Measurements from ENCODE around the gene CELF2. TPM values are rescaled to one million over a fixed set of nuclear protein-coding genes. Genes with fewer than 3 reads are reported as not detected.

The CELF2 gene
- total RNA-seq, 1 experiment from 2014 or later, result 28.7 TPM

DNA sequence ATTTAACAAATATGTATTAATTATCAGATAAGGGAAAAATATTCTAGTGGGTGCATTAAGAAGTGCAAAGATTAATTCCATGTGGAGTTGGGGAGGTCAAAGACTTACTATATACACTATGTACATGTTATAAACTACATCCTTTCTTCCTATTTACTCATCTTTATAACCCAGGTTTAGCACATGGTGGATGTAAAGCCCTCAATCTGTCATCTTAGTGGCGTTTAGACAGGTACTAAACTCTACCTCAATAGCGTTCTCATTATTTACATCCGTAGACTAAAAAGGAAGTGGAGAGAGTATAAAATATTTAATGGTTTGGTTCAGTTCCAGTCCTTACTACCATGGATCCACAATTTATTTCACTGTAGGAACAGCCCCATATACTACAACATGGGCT lies 14.8 kb upstream of the CELF2 start:
- no peaks in the 10 kb centered on the region; the same call in 1 of the 2 replicates for H3K4me1 ChIP-seq (ENCODE audit: insufficient read depth, low read length)
- no CpG with 5 or more reads among the region's 3 CpGs for WGBS (ENCODE audit: extremely low coverage, insufficient read length, low lambda C conversion rate)
- no peaks in the 10 kb centered on the region; the same call in 1 of the 2 replicates for H3K27me3 Mint-ChIP-seq (ENCODE audit: low read depth)
- H3K27ac ChIP-seq (ENCODE audit: insufficient read length, low read depth, low read length), result no peak overlapping the region
- H3K23me2 ChIP-seq (ENCODE audit: insufficient read length, low read depth, low read length, poor library complexity, severe bottlenecking), result no peaks in the 10 kb centered on the region
- peaks cover 0 to under 1% of the 10 kb centered on the region in 2 experiments; a peak in 1 of 5 replicates for H3K9me3 Mint-ChIP-seq
- H2BK5ac ChIP-seq (ENCODE audit: insufficient read length, low read length), result no peak overlapping the region
- H3K4me2 ChIP-seq (ENCODE audit: insufficient read depth, insufficient read length, low read length), result no peak overlapping the region
- no peak overlapping the region for H3K4me3 Mint-ChIP-seq
- no peak overlapping the region for H4K8ac ChIP-seq (replicated peaks; ENCODE audit: insufficient read length, low read depth, low read length)
- H2AFZ ChIP-seq (ENCODE audit: low read length), result no peak overlapping the region
- H3T11ph ChIP-seq (ENCODE audit: low read length), result no peak overlapping the region
- H3K23ac ChIP-seq (ENCODE audit: insufficient read length, low read depth, low read length), result no peak overlapping the region
- no peaks in the 10 kb centered on the region for H3K27me3 ChIP-seq (ENCODE audit: insufficient read depth, low read length)
- no peak overlapping the region for H2AK5ac ChIP-seq (ENCODE audit: insufficient read length, low read length)
- H2BK12ac ChIP-seq (ENCODE audit: insufficient read length, low read depth, low read length), result no peak overlapping the region
- TF ChIP-seq, protein P1, sequence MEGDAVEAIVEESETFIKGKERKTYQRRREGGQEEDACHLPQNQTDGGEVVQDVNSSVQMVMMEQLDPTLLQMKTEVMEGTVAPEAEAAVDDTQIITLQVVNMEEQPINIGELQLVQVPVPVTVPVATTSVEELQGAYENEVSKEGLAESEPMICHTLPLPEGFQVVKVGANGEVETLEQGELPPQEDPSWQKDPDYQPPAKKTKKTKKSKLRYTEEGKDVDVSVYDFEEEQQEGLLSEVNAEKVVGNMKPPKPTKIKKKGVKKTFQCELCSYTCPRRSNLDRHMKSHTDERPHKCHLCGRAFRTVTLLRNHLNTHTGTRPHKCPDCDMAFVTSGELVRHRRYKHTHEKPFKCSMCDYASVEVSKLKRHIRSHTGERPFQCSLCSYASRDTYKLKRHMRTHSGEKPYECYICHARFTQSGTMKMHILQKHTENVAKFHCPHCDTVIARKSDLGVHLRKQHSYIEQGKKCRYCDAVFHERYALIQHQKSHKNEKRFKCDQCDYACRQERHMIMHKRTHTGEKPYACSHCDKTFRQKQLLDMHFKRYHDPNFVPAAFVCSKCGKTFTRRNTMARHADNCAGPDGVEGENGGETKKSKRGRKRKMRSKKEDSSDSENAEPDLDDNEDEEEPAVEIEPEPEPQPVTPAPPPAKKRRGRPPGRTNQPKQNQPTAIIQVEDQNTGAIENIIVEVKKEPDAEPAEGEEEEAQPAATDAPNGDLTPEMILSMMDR (conservative IDR thresholded peaks at IDR 0.05), result no peak
- no peak overlapping the region for H3K4ac ChIP-seq (ENCODE audit: low read depth, low read length)
- H3K9ac ChIP-seq (ENCODE audit: extremely low read depth, insufficient read length, low read length), result no peak overlapping the region
- H2BK120ac ChIP-seq (ENCODE audit: low read depth, low read length, poor library complexity, severe bottlenecking), result no peak overlapping the region
- no peaks in the 10 kb centered on the region for H3K9me3 ChIP-seq (ENCODE audit: control insufficient read depth, low read depth, low read length)
- no peaks in the 10 kb centered on the region for H3K36me3 Mint-ChIP-seq (ENCODE audit: insufficient read depth in 1 of 3, low read depth in 3 of 3)
- no peak overlapping the region for H3K18ac ChIP-seq (ENCODE audit: insufficient read length, low read depth, low read length)
- no peak overlapping the region for H3K56ac ChIP-seq (ENCODE audit: insufficient read length, low read depth, low read length)
- no peak overlapping the region for H2BK20ac ChIP-seq (ENCODE audit: low read depth, low read length, poor library complexity, severe bottlenecking)
- H4K20me1 ChIP-seq (ENCODE audit: control insufficient read depth, insufficient read depth, insufficient read length), result no peaks in the 10 kb centered on the region
- H4K5ac ChIP-seq (ENCODE audit: insufficient read length, low read depth, low read length), result no peak overlapping the region
- peaks cover 7 to 15% of the 10 kb centered on the region in 2 experiments for H3K4me1 Mint-ChIP-seq
- H3K27ac Mint-ChIP-seq, result no peak overlapping the region
- no peak overlapping the region for H3K14ac ChIP-seq (ENCODE audit: insufficient read depth, low read length)
- H2BK15ac ChIP-seq (ENCODE audit: low read depth, low read length), result no peak overlapping the region
- no peak overlapping the region for H4K91ac ChIP-seq (ENCODE audit: insufficient read length, low read depth, low read length)
- H3K79me1 ChIP-seq (ENCODE audit: insufficient read depth, low read depth, low read length, poor library complexity, severe bottlenecking), result no peaks in the 10 kb centered on the region
- DNase-seq, result no peak
- H3K79me2 ChIP-seq (ENCODE audit: insufficient read depth, low read length), result no peaks in the 10 kb centered on the region
